Peyer's patch (tissue), 4 donors: ENCODE data around the gene DNMBP.

Source experiments
- CTCF ChIP-seq, 6 experiments: fragments of 450-650 bp in 4 of 6; fragments of 200-600 bp in 2 of 6; sonication (generic) in 1 of 6; IDR thresholded peaks; one replicate each; pipeline ENCODE4 v1.5.1; 2017 to 2019; ENCODE audit warnings: antibody characterized with exemption in 6 of 6, mild to moderate bottlenecking in 3 of 6, moderate library complexity in 1 of 6
- POLR2A ChIP-seq, 2 donors: fragments of 450-650 bp; IDR thresholded peaks; one replicate each; pipeline ENCODE4 v1.5.1; 2017; ENCODE audit warnings: antibody characterized with exemption in 2 of 2, mild to moderate bottlenecking in 2 of 2, moderate library complexity in 2 of 2

- TF ChIP-seq CTCF (IDR thresholded peaks at IDR 0.05) (no peak), POLR2A (IDR thresholded peaks at IDR 0.05) (no peak)
These were observed 51.4 kb downstream of the DNMBP start for GRCh38 chr10:99958302-99958701.
